Measurements from ENCODE around the gene RNASEL.

RNASEL gene

DNA sequence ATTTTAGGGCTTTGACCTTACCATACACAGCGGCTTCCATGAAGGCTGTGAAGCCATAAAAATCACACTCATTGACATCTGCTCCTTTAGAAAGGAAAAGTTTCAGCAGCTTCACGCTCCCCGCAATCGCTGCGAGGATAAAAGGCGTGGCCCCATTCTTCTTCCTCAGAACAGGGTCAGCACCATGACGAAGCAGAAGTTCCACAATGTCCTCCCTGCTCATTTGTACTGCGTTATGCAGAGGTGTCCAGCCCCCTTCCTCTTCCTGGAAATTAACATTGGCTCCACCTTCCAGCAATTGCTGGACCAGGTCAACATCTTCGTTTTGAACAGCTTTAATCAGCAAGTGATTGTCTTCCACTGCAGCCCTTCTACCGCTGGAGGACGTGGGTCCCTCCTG is 2.7 kb downstream of the RNASEL start:
- Histone ChIP-seq H3K9me3 (ENCODE audit: insufficient read depth, low read length) (no peaks in the 10 kb centered on the region), H3K4me1 (ENCODE audit: insufficient read depth, insufficient read length) (peaks cover 4% of the 10 kb centered on the region), H3K4me3 (ENCODE audit: insufficient read length, low read depth) (no peak overlapping the region), H3K27me3 (ENCODE audit: insufficient read depth, insufficient read length) (no peaks in the 10 kb centered on the region), H3K36me3 (ENCODE audit: insufficient read depth, insufficient read length, low read length) (no peaks in the 10 kb centered on the region), H3K9ac (ENCODE audit: insufficient read length, low read depth) (no peak overlapping the region)
- no peak for TF ChIP-seq ZNF274 (IDR thresholded peaks at IDR 0.05; ENCODE audit: low read depth, low read length)
- no peak for TF ChIP-seq YY1 (IDR thresholded peaks at IDR 0.05; ENCODE audit: insufficient read depth, insufficient read length)
- no peak for TF ChIP-seq SUZ12 (IDR thresholded peaks at IDR 0.05; ENCODE audit: extremely low read depth, insufficient read depth, insufficient read length)
- no peak for DNase-seq (ENCODE audit: low read depth, low spot score)

DNA sequence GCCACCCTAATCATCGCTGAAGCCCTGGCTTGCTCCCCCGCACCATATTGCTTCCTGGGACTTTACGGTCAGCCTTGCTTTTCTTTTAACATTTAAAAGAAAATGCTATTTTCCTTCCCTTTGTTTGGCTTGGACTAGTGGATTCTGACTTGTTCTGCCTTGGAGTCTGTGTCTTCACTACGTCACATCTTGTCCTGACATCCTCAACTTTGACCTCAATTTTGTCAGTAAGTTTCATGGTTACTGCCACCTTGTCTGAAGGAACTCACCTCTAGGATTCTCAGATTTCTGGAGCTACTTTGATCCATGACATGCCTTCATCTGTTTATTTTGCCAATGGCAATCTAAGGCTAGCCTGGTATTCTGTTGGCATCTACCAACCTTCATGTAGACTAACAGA is 4.3 kb downstream of the RNASEL start:
- Histone ChIP-seq H3K4me1 (ENCODE audit: insufficient read depth, insufficient read length) (peaks cover 4% of the 10 kb centered on the region), H3K9ac (ENCODE audit: insufficient read length, low read depth) (no peak overlapping the region), H3K4me3 (ENCODE audit: insufficient read length, low read depth) (no peak overlapping the region), H3K36me3 (ENCODE audit: insufficient read depth, insufficient read length, low read length) (peaks cover 5% of the 10 kb centered on the region), H3K9me3 (ENCODE audit: insufficient read depth, low read length) (no peaks in the 10 kb centered on the region), H3K27me3 (ENCODE audit: insufficient read depth, insufficient read length) (no peaks in the 10 kb centered on the region)
- TF ChIP-seq SUZ12 (IDR thresholded peaks at IDR 0.05; ENCODE audit: extremely low read depth, insufficient read depth, insufficient read length) (no peak), ZNF274 (IDR thresholded peaks at IDR 0.05; ENCODE audit: low read depth, low read length) (no peak), YY1 (IDR thresholded peaks at IDR 0.05; ENCODE audit: insufficient read depth, insufficient read length) (no peak)
- DNase-seq (ENCODE audit: low read depth, low spot score): no peak

DNA sequence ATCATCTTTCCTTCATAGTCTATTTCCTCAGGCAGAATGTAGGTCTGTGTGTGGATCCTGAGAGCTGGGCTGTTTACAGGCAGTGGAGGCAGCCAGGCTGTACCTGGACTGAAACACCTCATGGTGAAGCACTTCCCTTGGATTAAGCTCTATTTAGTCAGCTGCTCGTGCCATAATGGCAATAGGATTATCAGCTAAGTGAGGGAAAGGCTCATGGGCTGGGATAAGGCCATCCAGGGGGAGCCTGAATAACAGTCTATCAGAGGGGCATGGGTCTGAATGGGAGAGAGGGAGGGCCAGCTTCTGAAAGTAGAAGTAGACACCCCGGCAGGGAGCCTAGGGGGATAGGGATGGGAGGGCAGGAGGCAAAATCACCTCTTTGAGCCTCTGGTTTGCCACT is 8.3 kb downstream of the RNASEL start:
- Histone ChIP-seq H3K4me3 (ENCODE audit: insufficient read length, low read depth) (no peak overlapping the region), H3K36me3 (ENCODE audit: insufficient read depth, insufficient read length, low read length) (peaks cover 5% of the 10 kb centered on the region), H3K4me1 (ENCODE audit: insufficient read depth, insufficient read length) (no peaks in the 10 kb centered on the region), H3K9ac (ENCODE audit: insufficient read length, low read depth) (no peak overlapping the region), H3K9me3 (ENCODE audit: insufficient read depth, low read length) (no peaks in the 10 kb centered on the region), H3K27me3 (ENCODE audit: insufficient read depth, insufficient read length) (no peaks in the 10 kb centered on the region)
- TF ChIP-seq YY1 (IDR thresholded peaks at IDR 0.05; ENCODE audit: insufficient read depth, insufficient read length) (no peak), SUZ12 (IDR thresholded peaks at IDR 0.05; ENCODE audit: extremely low read depth, insufficient read depth, insufficient read length) (no peak), ZNF274 (IDR thresholded peaks at IDR 0.05; ENCODE audit: low read depth, low read length) (no peak)
- DNase-seq (ENCODE audit: low read depth, low spot score): no peak

DNA sequence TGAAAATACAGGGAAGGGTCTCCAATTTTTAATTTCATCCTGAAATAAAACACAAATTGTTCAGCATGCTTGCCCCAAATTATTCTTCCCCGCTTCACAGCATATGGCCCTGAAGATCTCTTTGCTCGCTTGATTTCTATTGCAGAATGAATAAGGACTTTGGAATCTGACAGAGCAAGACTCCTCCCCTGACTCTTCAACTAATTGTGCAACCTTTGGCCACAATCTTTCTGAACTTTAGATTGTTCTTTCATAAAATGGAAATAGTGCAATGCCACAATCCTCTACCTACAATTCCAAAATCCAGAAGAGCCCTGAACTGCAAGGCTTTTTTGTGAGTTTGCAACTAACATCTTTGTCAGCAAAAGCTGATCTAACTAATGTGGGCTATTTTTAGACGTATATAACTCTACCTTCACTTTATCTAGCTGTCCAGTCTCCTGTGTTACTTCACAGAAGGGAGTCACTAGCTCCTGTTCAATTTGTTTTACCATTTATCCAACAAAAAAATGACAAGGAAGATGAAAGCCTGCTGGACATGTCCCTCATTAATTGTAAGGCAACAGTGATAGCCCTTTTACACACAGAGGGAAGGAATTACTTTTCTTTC is 13.4 kb downstream of the RNASEL start:
- Histone ChIP-seq H3K27me3 (ENCODE audit: insufficient read depth, insufficient read length) (no peaks in the 10 kb centered on the region), H3K4me1 (ENCODE audit: insufficient read depth, insufficient read length) (no peaks in the 10 kb centered on the region), H3K9me3 (ENCODE audit: insufficient read depth, low read length) (no peaks in the 10 kb centered on the region), H3K9ac (ENCODE audit: insufficient read length, low read depth) (no peak overlapping the region), H3K4me3 (ENCODE audit: insufficient read length, low read depth) (no peak overlapping the region), H3K36me3 (ENCODE audit: insufficient read depth, insufficient read length, low read length) (peaks cover 5% of the 10 kb centered on the region)
- TF ChIP-seq ZNF274 (IDR thresholded peaks at IDR 0.05; ENCODE audit: low read depth, low read length) (no peak), SUZ12 (IDR thresholded peaks at IDR 0.05; ENCODE audit: extremely low read depth, insufficient read depth, insufficient read length) (no peak), YY1 (IDR thresholded peaks at IDR 0.05; ENCODE audit: insufficient read depth, insufficient read length) (no peak)
- DNase-seq (ENCODE audit: low read depth, low spot score): no peak

DNA sequence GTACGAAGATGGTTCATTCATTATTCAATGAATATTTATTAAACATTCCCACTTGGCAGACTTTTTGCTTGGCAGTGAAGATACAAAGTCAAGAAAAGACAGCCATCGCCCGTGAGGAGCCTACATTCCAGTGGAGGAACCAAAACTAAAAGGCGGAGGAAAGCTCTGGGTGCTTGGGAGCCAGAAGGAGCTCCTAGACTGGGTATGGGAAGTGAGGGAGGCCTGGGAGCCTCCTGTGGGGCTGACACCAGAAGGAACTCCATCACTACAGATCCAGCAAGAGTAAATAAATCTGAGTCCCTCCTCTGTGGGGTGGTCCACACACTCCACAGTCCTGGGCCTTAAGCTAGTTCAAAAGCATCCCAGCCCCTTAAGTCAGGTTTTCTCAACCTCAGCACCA is 14.9 kb downstream of the RNASEL start:
- Histone ChIP-seq H3K9me3 (ENCODE audit: insufficient read depth, low read length) (no peaks in the 10 kb centered on the region), H3K9ac (ENCODE audit: insufficient read length, low read depth) (no peak overlapping the region), H3K4me3 (ENCODE audit: insufficient read length, low read depth) (no peak overlapping the region), H3K4me1 (ENCODE audit: insufficient read depth, insufficient read length) (no peaks in the 10 kb centered on the region), H3K27me3 (ENCODE audit: insufficient read depth, insufficient read length) (no peaks in the 10 kb centered on the region), H3K36me3 (ENCODE audit: insufficient read depth, insufficient read length, low read length) (no peaks in the 10 kb centered on the region)
- TF ChIP-seq SUZ12 (IDR thresholded peaks at IDR 0.05; ENCODE audit: extremely low read depth, insufficient read depth, insufficient read length) (no peak), ZNF274 (IDR thresholded peaks at IDR 0.05; ENCODE audit: low read depth, low read length) (no peak), YY1 (IDR thresholded peaks at IDR 0.05; ENCODE audit: insufficient read depth, insufficient read length) (no peak)
- no peak for DNase-seq (ENCODE audit: low read depth, low spot score)

DNA sequence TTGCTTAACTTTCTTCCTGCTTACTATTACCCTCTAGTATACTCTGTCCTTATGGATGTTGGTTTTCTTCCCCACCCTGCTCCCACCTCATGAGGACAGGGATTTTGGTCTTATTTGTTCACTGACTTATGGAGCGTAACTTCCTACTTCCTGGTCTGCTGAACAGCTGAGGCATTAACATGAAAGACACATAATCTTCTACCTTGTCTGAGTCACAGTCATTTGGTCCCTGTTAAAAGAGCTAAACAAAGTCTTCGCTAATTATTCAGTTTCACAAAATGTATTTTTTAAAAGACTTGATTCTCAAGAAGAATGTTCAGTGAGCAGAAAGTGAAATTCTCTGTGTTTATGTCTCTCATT is 18.5 kb downstream of the RNASEL start:
- H3K27me3 ChIP-seq (ENCODE audit: insufficient read depth, insufficient read length): no peaks in the 10 kb centered on the region
- no peak for DNase-seq (ENCODE audit: low read depth, low spot score)
- no peak for TF ChIP-seq ZNF274 (IDR thresholded peaks at IDR 0.05; ENCODE audit: low read depth, low read length)
- TF ChIP-seq SUZ12 (IDR thresholded peaks at IDR 0.05; ENCODE audit: extremely low read depth, insufficient read depth, insufficient read length): no peak
- TF ChIP-seq YY1 (IDR thresholded peaks at IDR 0.05; ENCODE audit: insufficient read depth, insufficient read length): no peak
- no peak overlapping the region for H3K9ac ChIP-seq (ENCODE audit: insufficient read length, low read depth)
- H3K36me3 ChIP-seq (ENCODE audit: insufficient read depth, insufficient read length, low read length): no peaks in the 10 kb centered on the region
- no peaks in the 10 kb centered on the region for H3K4me1 ChIP-seq (ENCODE audit: insufficient read depth, insufficient read length)
- H3K4me3 ChIP-seq (ENCODE audit: insufficient read length, low read depth): no peak overlapping the region
- no peaks in the 10 kb centered on the region for H3K9me3 ChIP-seq (ENCODE audit: insufficient read depth, low read length)

DNA sequence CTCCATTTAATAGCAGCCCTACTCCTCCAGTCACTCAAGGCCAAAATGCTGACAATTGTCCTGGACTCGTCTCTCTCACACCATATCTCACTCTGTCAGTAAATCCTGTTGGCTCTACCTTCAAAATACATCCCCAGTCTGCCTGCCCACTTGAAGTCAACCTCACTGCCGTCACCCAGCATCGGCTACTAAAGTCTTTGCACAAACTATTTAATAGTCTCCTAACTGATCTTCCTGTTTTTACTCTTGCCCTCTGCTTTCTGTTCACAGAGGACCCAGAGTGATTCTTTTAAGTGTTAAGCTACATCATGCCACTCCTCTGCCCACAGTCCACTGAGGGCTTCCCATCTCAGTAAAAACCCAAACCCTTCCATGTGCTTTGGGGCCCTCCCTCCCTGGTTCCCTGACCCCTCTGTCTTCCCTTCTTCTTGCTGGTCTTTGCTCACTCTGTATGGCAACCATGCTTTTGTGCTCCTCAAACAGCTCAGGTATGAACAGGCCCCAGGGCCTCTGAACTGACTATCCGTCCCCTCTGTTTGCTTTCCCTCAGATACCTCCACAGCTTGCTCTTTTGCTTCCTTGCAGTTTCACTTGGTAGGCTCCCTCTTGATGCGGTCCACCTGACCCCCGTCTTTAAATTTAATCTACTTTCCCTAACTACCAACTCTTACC is 19.0 kb downstream of the RNASEL start:
- no peak for DNase-seq (ENCODE audit: low read depth, low spot score)
- no peaks in the 10 kb centered on the region for H3K9me3 ChIP-seq (ENCODE audit: insufficient read depth, low read length)
- H3K4me3 ChIP-seq (ENCODE audit: insufficient read length, low read depth): no peak overlapping the region
- H3K4me1 ChIP-seq (ENCODE audit: insufficient read depth, insufficient read length): no peaks in the 10 kb centered on the region
- TF ChIP-seq YY1 (IDR thresholded peaks at IDR 0.05; ENCODE audit: insufficient read depth, insufficient read length) (no peak), SUZ12 (IDR thresholded peaks at IDR 0.05; ENCODE audit: extremely low read depth, insufficient read depth, insufficient read length) (no peak), ZNF274 (IDR thresholded peaks at IDR 0.05; ENCODE audit: low read depth, low read length) (no peak)
- no peaks in the 10 kb centered on the region for H3K36me3 ChIP-seq (ENCODE audit: insufficient read depth, insufficient read length, low read length)
- H3K9ac ChIP-seq (ENCODE audit: insufficient read length, low read depth): no peak overlapping the region
- H3K27me3 ChIP-seq (ENCODE audit: insufficient read depth, insufficient read length): no peaks in the 10 kb centered on the region

All from NT2/D1 (cell line).